HG03097 (cell line): Measurements from ENCODE around the gene RDH14.

Experiments
- ATAC-seq: cut with Tn5 transposase; IDR thresholded peaks from one replicate; pipeline ENCODE4 v1.9.1; 2021; ENCODE audit not compliant: unreplicated experiment, low FRiP score

Gene RDH14

GRCh38 chr2:18525852-18526251 is 34.6 kb downstream of the RDH14 start:
- no peak for ATAC-seq

- ATAC-seq: no peak
These were observed 35.2 kb downstream of the RDH14 start for GRCh38 chr2:18525236-18525635.

- no peak for ATAC-seq
These were observed 37.8 kb downstream of the RDH14 start for GRCh38 chr2:18522484-18523146.

GRCh38 chr2:18520451-18521425 is 39.7 kb downstream of the RDH14 start:
- ATAC-seq: peak; percentile 91

GRCh38 chr2:18519914-18520450 is 40.5 kb downstream of the RDH14 start:
- ATAC-seq: no peak

- no peak for ATAC-seq
These were observed 42.0 kb downstream of the RDH14 start for GRCh38 chr2:18518116-18519111.

- ATAC-seq: no peak
These were observed 43.1 kb downstream of the RDH14 start for GRCh38 chr2:18517386-18517785.

GRCh38 chr2:18516112-18516511 is 44.3 kb downstream of the RDH14 start:
- no peak for ATAC-seq

GRCh38 chr2:18514526-18515461 is 45.7 kb downstream of the RDH14 start:
- ATAC-seq: no peak

GRCh38 chr2:18510775-18511174 is 49.7 kb downstream of the RDH14 start:
- no peak for ATAC-seq

GRCh38 chr2:18506883-18507509 is 53.5 kb downstream of the RDH14 start:
- no peak for ATAC-seq

- ATAC-seq: no peak
These were observed 54.6 kb downstream of the RDH14 start for GRCh38 chr2:18505703-18506341.
